K562 treated with DMSO at 1 percent for 4 hours (cell line): ENCODE data around the gene RNF7. TPM values are rescaled to one million over a fixed set of nuclear protein-coding genes. Genes with fewer than 3 reads are reported as not detected.

Experiments used
- total RNA-seq: library from RNA; unstranded; fragments of 300-600 nt; gene quantifications from 2 replicates; pipeline ENCODE4 v1.2.3, GENCODE V29; 2022; ENCODE audit not compliant: insufficient read depth

Gene RNF7
- total RNA-seq: 71.2 and 101 TPM in 2 replicates

DNA sequence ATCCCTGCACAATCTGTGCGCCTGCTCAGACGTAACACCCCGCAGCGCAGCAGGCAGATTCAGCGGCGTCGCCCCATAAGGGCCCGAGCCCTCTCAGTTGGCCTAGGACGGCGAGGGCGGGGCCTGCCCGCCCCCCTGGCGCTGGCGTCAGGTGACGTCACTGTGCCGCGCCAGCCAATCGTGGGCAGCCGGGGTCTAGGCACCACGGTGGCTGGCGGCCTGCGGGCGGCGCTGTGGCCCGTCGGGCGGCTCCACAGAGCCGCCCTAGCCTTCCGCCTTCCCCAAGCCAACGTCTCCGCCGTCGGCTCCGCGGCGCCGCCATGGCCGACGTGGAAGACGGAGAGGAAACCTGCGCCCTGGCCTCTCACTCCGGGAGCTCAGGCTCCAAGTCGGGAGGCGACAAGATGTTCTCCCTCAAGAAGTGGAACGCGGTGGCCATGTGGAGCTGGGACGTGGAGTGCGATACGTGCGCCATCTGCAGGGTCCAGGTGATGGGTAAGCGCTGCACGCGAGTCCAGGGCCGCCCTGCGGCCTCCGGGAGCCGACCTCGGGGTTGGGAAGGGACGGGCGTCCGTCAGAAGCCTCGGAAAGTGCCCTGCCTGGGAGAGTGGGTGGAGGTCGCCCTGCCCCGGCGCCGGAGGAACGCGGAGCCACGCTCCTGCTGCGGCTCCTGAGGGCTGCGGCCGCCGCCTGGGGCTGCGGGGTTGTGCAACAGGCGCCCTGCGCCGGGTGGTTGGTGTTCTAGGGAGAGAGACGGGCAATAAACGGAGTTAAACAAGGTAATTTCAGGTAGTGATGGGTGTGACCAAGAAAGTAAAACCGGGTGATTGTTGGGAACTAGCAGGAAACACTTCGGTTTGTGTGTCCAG is at the start of gene RNF7:
RNF7 (plus strand) TSS at position 277 of the 869 bp plus-strand sequence; CDS start at position 321, 44 bp downstream.

DNA sequence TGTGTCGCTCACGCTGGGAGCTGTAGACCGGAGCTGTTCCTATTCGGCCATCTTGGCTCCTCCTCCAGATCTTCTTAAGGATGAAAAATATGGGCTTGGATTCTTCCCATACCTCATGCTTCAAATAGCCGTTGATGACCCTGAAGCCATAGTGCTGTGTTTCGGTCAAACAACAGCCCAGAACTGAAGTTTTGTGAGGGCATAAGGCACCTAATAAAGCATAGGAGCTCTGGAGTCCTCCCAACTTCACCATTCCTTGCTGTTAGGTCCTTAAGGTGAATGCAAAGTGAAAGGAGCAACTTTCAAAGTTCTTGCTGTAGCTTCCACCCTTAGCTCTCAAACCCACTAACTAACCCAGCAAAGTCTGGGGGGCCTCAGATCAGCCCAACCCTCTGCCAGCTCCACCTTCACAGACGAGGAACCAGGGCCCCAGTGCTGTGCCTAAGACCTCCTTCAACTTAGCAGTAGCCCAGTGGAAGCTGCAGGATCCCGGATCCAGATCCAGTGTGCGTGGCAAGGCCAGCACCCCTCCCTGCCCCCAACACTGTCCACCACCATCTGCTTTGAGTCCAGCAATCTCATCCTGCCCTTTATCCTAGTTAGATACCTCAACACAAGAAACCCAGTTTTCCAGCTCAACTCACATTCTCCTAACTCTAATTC is 25.1 kb downstream of the RNF7 start, which contains the start of gene GRK7:
GRK7 (plus strand) TSS at position 321 of the 663 bp plus-strand sequence. CDS start 14,877 bp downstream, outside the sequence.

Other genes starting within 250 kb of the RNF7 start
- gene GRK7, start 25.1 kb downstream of the RNF7 start, total RNA-seq: not detected in 2 replicates
- 114 and 175 TPM in 2 replicates for gene ATP1B3, start 138.3 kb downstream of the RNF7 start, total RNA-seq